Measurements from ENCODE around the gene PHKA1.
"Not testable (repeated sequence)": the region's sequence is repeated elsewhere in the genome, so short reads cannot be mapped to it uniquely, and the experiment has no call there.

DNA sequence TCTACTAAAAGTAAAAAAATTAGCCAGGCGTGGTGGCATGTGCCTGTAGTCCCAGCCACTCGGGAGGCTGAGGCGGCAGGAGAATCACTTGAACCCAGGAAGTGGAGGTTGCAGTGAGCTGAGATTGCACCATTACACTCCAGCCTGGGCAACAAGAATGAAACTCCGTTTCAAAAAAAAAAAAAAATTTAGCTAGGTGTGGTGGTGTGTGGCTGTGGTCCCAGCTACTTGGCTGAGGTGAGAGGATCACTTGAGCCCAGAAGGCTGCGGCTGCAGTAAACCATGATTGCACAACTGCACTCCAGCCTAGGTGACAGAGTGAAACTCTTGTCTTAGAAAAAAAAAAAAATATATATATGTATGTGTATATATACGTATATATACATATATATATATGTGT is 161.7 kb downstream of the PHKA1 start:
- TF ChIP-seq CTCF (conservative IDR thresholded peaks at IDR 0.05; ENCODE audit: low read length); EZH2phosphoT487 (IDR thresholded peaks at IDR 0.05; ENCODE audit: borderline replicate concordance, low read depth, low read length): not testable (repeated sequence)
